Naive B cell (primary cell): ENCODE results near the gene SNAI1. TPM values are rescaled to one million over a fixed set of nuclear protein-coding genes. Genes with fewer than 3 reads are reported as not detected.
"Not testable (repeated sequence)": the region's sequence is repeated elsewhere in the genome, so short reads cannot be mapped to it uniquely, and the experiment has no call there.

Experiments used
- ATAC-seq, 2 donors: fragments of 150-1000 bp; cut with Tn5 transposase; 2 replicates each; pipeline ENCODE4 v1.10.0; 2021; ENCODE audit warnings: low read depth in 2 of 2, mild to moderate bottlenecking in 2 of 2, moderate library complexity in 2 of 2
- DNase-seq: peaks from one replicate; pipeline ENCODE4 v3.0.0; 2022
- H3K27ac Mint-ChIP-seq, 6 donors: one replicate each; pipeline ENCODE4 v1.8.0; 2020 to 2022; ENCODE audit warnings: mild to moderate bottlenecking in 6 of 6, mixed read lengths in 6 of 6, moderate library complexity in 5 of 6, inconsistent platforms in 2 of 6
- H3K27me3 Mint-ChIP-seq, 3 donors: one replicate each; pipeline ENCODE4 v1.8.0; 2021 to 2022; ENCODE audit warnings: mixed read lengths in 3 of 3, mild to moderate bottlenecking in 1 of 3
- H3K36me3 Mint-ChIP-seq, 2 donors: one replicate each; pipeline ENCODE4 v1.8.0; 2020 to 2022; ENCODE audit warnings: mixed read lengths in 2 of 2, inconsistent platforms in 1 of 2, mild to moderate bottlenecking in 1 of 2
- H3K4me1 Mint-ChIP-seq, 3 donors: one replicate each; pipeline ENCODE4 v1.8.0; 2020 to 2022; ENCODE audit warnings: mixed read lengths in 3 of 3, inconsistent platforms in 1 of 3, mild to moderate bottlenecking in 1 of 3, moderate library complexity in 1 of 3
- H3K4me3 Mint-ChIP-seq, 8 donors: one replicate each; pipeline ENCODE4 v1.8.0; 2020 to 2022; ENCODE audit warnings: mild to moderate bottlenecking in 8 of 8, mixed read lengths in 8 of 8, moderate library complexity in 8 of 8, inconsistent platforms in 2 of 8
- H3K9me3 Mint-ChIP-seq, 7 donors: one replicate each; pipeline ENCODE4 v1.8.0; 2020 to 2022; ENCODE audit warnings: mixed read lengths in 7 of 7, mild to moderate bottlenecking in 5 of 7, inconsistent platforms in 2 of 7, moderate library complexity in 1 of 7
- polyA plus RNA-seq, 6 donors: library from polyadenylated mRNA; unstranded; fragments of 300-500 nt; fragmentation: Illumina TruSeq; gene quantifications; one replicate each; pipeline ENCODE4 v1.2.3, GENCODE V29; 2021; ENCODE audit warnings: low read depth in 6 of 6

The SNAI1 gene
- polyA plus RNA-seq, 6 donors from 2014 or later: 0.36 to 1.8 (median 0.73) TPM; not detected in 1

DNA sequence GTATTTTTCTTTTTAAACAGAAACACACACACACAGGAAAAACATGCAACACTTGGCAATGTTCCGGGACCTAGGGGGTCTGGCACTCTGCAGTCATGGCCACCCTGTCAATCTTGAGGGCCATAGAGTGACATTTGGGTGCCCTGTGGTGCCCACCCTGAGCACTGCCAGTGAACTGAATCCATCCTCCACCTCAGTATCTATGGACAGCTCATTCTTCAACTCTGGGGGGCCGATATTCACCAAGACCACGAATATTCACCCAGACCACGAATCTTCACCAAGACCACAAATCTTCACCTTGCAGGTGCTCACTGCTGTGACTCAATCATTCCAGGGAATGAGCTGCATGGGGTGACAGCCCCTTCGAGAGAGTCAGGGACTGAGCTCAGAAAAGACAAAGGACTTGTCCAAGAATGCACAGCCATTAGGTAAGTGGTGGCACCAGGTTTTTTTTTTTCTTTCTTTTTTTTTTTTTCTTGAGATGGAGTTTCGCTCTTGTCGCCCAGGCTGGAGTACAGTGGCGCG, 19.1 kb downstream of the SNAI1 start:
- Mint-ChIP-seq H3K4me3 (no peak overlapping the region), H3K27me3 (peaks cover 4 to 15% (median 11%) of the 10 kb centered on the region in 3 donors), H3K27ac (no peak overlapping the region)

GRCh38 chr20:50003253-50003656, 20.5 kb downstream of the SNAI1 start:
- ATAC-seq: no peak
- Mint-ChIP-seq H3K4me3 (no peak overlapping the region), H3K9me3 (no peaks in the 10 kb centered on the region), H3K4me1 (peaks cover 18 to 26% (median 22%) of the 10 kb centered on the region in 3 donors), H3K27me3 (peaks cover 8 to 23% (median 11%) of the 10 kb centered on the region in 3 donors), H3K27ac (no peak overlapping the region), H3K36me3 (no peaks in the 10 kb centered on the region)
- DNase-seq: no peak

More for the DNA sequence above, 19.1 kb downstream of the SNAI1 start:
- DNase-seq (no peak), ATAC-seq (no peak)
- H3K36me3 Mint-ChIP-seq: no peaks in the 10 kb centered on the region
- no peaks in the 10 kb centered on the region for H3K9me3 Mint-ChIP-seq
- peaks cover 18 to 30% (median 22%) of the 10 kb centered on the region in 3 donors for H3K4me1 Mint-ChIP-seq

DNA sequence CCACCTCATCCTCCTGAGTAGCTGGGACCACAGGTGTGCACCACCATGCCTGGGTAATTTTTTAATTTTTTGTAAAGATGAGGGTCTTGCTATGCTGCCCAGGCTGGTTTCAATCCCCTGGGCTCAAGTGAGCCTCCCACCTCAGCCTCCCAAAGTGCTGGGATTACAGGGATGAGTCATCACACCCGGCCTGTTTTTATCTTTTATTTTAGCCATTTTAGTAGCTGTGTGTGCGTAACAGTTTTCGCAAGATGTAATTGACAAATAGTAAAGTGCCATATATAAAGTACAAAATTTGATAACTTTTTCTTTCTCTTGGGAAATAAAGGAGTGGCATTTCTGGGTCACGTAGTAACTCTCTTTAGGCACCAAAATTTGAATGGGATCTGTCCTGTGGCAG, 21.4 kb downstream of the SNAI1 start:
- H3K4me3 Mint-ChIP-seq: no peak overlapping the region
- peak overlapping the region in 1 of 6 donors; percentile 32 for H3K27ac Mint-ChIP-seq
- DNase-seq: no peak
- ATAC-seq: no peak
- peaks cover 8 to 24% (median 11%) of the 10 kb centered on the region in 3 donors for H3K27me3 Mint-ChIP-seq
- H3K9me3 Mint-ChIP-seq: no peaks in the 10 kb centered on the region
- H3K4me1 Mint-ChIP-seq: peaks cover 14 to 20% (median 14%) of the 10 kb centered on the region in 3 donors
- H3K36me3 Mint-ChIP-seq: no peaks in the 10 kb centered on the region

- no peak for ATAC-seq
Measured at GRCh38 chr20:50005471-50005981, 22.7 kb downstream of the SNAI1 start.

DNA sequence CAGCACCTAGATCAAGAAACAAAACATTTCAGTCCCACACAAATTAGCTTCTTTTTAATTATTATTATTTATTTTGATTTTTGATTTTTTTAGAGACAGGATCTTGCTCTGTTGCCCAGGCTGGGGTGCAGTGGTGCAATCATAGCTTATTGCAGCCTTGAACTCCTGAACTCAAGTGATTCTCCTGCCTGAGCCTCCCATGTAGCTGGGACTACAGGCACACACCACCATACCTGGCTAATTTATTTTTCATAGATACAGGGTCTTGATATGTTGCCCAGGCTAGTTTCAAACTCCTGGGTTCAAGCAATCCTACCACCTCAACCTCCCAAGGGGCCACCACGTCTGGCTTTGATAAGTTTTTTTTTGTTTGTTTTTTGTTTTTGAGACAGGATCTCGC, 24.6 kb downstream of the SNAI1 start:
- no peak for ATAC-seq

More at GRCh38 chr20:50005471-50005981, 22.7 kb downstream of the SNAI1 start:
- no peak for DNase-seq
- Mint-ChIP-seq H3K4me3 (no peak overlapping the region), H3K27me3 (peaks cover 8 to 33% (median 11%) of the 10 kb centered on the region in 3 donors), H3K9me3 (no peaks in the 10 kb centered on the region), H3K27ac (peak overlapping the region in 1 of 6 donors; percentile 57), H3K4me1 (peaks cover 9 to 15% (median 10%) of the 10 kb centered on the region in 3 donors), H3K36me3 (no peaks in the 10 kb centered on the region)

GRCh38 chr20:50008007-50008406, 25.2 kb downstream of the SNAI1 start:
- Mint-ChIP-seq H3K27ac (no peak overlapping the region), H3K4me3 (no peak overlapping the region), H3K36me3 (no peaks in the 10 kb centered on the region), H3K9me3 (no peaks in the 10 kb centered on the region), H3K27me3 (peaks cover 11 to 36% (median 12%) of the 10 kb centered on the region in 3 donors), H3K4me1 (peaks cover 19 to 31% (median 23%) of the 10 kb centered on the region in 3 donors)
- DNase-seq (no peak), ATAC-seq (no peak)

More for the DNA sequence above, 24.6 kb downstream of the SNAI1 start:
- Mint-ChIP-seq H3K36me3 (no peaks in the 10 kb centered on the region), H3K4me3 (no peak overlapping the region), H3K4me1 (peaks cover 16 to 24% (median 16%) of the 10 kb centered on the region in 3 donors), H3K27ac (no peak overlapping the region), H3K27me3 (peaks cover 11 to 36% (median 12%) of the 10 kb centered on the region in 3 donors), H3K9me3 (no peaks in the 10 kb centered on the region)
- no peak for DNase-seq

DNA sequence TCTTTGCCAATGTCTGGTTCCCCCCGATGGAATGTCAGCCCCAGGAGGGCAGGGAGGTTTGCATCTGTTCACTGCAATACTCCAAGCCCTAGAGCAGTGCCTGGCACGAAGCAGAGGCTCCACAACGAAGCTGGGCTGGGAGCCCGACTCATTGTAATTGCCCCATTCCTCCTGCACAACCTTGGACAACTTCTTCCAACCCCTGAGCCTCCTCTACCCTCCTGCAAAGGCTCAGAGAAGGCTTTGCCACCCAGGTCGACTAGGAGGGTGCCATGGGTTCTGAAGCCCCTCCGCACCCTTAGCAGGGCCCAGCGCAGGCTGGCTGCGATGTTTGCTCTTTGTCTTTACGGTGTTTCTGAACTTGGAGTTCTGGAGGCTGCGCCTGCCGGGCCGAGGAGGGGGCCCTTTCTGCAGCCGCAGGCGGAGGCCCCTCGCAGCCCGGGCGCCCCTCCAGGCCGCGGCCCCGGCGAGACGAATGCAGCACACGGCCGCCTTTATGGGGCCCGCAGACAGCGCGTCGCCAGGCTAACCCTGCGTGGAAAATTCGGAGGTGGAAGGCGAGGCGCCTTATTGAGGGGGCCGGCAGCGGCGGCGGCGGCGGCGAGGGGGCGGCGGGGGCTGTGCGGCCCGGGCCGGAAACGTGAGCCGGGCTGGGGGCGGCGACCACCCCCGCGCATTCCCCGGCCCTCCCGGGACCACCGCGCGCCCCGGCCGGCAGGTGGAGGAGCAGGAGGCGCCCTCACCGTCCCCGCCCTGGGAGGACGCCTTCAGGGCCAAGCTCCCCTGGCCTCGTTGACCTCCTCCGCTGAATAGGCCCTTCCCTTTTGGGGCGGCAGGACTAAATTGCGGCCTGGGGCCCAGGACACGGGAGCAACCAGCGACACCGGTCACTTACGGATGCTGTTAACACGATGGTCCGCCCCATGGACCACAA, 27.0 kb downstream of the SNAI1 start:
- Mint-ChIP-seq H3K4me3 (no peak overlapping the region), H3K9me3 (no peaks in the 10 kb centered on the region)

GRCh38 chr20:50011597-50011996, 28.8 kb downstream of the SNAI1 start:
- H3K4me3 Mint-ChIP-seq: peak overlapping the region in 2 of 8 donors; percentile 30 to 49
- H3K27ac Mint-ChIP-seq: peak overlapping the region in 3 of 6 donors; percentile 21 to 34 (median 28)
- H3K27me3 Mint-ChIP-seq: peaks cover 0 to 28% (median 8%) of the 10 kb centered on the region in 3 donors
- ATAC-seq, H3K36me3 Mint-ChIP-seq, H3K9me3 Mint-ChIP-seq, DNase-seq: not testable (repeated sequence)
- peaks cover 12 to 27% (median 21%) of the 10 kb centered on the region in 3 donors for H3K4me1 Mint-ChIP-seq

More for the DNA sequence above, 27.0 kb downstream of the SNAI1 start:
- no peaks in the 10 kb centered on the region for H3K36me3 Mint-ChIP-seq
- no peak overlapping the region for H3K27ac Mint-ChIP-seq
- peaks cover 11 to 36% (median 12%) of the 10 kb centered on the region in 3 donors for H3K27me3 Mint-ChIP-seq
- ATAC-seq: no peak
- DNase-seq: no peak
- H3K4me1 Mint-ChIP-seq: peaks cover 19 to 36% (median 29%) of the 10 kb centered on the region in 3 donors

GRCh38 chr20:50012282-50013263, 29.8 kb downstream of the SNAI1 start:
- H3K9me3 Mint-ChIP-seq: no peaks in the 10 kb centered on the region
- DNase-seq (peak; percentile 62), ATAC-seq (peak; percentile 97 to 98)
- H3K4me3 Mint-ChIP-seq: peak overlapping the region in 5 of 8 donors; percentile 9 to 80 (median 42)
- peaks cover 5 to 32% (median 8%) of the 10 kb centered on the region in 3 donors for H3K27me3 Mint-ChIP-seq
- H3K27ac Mint-ChIP-seq: peak overlapping the region in 5 of 6 donors; percentile 28 to 88 (median 49)
- peaks cover 12 to 27% (median 21%) of the 10 kb centered on the region in 3 donors for H3K4me1 Mint-ChIP-seq
- H3K36me3 Mint-ChIP-seq: no peaks in the 10 kb centered on the region

GRCh38 chr20:50013976-50014375, 31.2 kb downstream of the SNAI1 start:
- peak overlapping the region in 1 of 6 donors; percentile 52 for H3K27ac Mint-ChIP-seq

GRCh38 chr20:50014570-50015562, 32.1 kb downstream of the SNAI1 start:
- H3K4me1 Mint-ChIP-seq: peaks cover 12 to 29% (median 26%) of the 10 kb centered on the region in 3 donors
- no peak overlapping the region for H3K4me3 Mint-ChIP-seq
- no peaks in the 10 kb centered on the region for H3K36me3 Mint-ChIP-seq
- ATAC-seq (no peak), DNase-seq (no peak)
- peak overlapping the region in 1 of 6 donors; percentile 70 for H3K27ac Mint-ChIP-seq
- no peaks in the 10 kb centered on the region for H3K9me3 Mint-ChIP-seq
- peaks cover 4 to 19% (median 13%) of the 10 kb centered on the region in 3 donors for H3K27me3 Mint-ChIP-seq

More at GRCh38 chr20:50013976-50014375, 31.2 kb downstream of the SNAI1 start:
- no peaks in the 10 kb centered on the region for H3K9me3 Mint-ChIP-seq
- DNase-seq (no peak), ATAC-seq (no peak)
- H3K36me3 Mint-ChIP-seq: no peaks in the 10 kb centered on the region
- peaks cover 12 to 29% (median 26%) of the 10 kb centered on the region in 3 donors for H3K4me1 Mint-ChIP-seq
- H3K4me3 Mint-ChIP-seq: no peak overlapping the region
- H3K27me3 Mint-ChIP-seq: peaks cover 4 to 25% (median 13%) of the 10 kb centered on the region in 3 donors
